GM18909 (cell line): Measurements from ENCODE around the gene HASPIN.

Experiments used
- ATAC-seq: cut with Tn5 transposase; IDR thresholded peaks from one replicate; pipeline ENCODE4 v1.9.1; 2021; ENCODE audit warnings: mild to moderate bottlenecking; ENCODE audit not compliant: unreplicated experiment, poor library complexity

The HASPIN gene

DNA sequence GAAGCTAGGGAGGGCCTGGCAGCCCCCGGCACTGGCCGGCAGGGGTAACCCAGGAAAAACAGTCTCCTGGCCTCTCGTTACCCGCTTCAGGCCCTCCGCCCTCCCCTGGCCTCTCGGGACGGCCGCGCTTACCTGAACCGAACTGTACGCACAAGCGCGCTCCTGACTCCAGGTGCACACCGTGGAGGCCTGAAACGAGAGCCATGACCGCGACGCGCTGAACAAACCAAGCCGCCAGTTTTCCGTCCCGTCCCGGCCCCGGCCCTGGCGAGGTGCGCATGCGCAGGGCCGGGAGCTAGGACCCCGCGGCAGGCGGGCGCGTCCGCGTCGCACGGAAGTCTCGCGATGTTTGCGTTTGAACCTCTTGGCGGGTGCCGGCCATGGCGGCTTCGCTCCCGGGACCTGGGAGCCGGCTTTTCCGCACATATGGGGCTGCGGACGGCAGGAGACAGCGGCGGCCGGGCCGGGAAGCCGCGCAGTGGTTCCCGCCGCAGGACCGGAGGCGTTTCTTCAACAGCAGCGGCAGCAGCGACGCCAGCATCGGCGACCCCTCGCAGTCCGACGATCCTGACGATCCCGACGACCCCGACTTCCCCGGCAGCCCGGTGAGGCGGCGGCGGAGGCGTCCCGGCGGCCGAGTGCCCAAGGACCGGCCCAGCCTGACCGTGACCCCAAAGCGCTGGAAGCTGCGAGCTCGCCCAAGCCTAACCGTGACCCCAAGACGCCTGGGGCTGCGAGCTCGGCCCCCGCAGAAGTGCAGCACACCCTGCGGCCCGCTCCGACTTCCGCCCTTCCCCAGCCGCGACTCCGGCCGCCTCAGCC is at the start of gene HASPIN:
HASPIN (plus strand) TSS at position 348 of the 822 bp plus-strand sequence; CDS start at position 381, 33 bp downstream.
- peak; percentile 89 for ATAC-seq

DNA sequence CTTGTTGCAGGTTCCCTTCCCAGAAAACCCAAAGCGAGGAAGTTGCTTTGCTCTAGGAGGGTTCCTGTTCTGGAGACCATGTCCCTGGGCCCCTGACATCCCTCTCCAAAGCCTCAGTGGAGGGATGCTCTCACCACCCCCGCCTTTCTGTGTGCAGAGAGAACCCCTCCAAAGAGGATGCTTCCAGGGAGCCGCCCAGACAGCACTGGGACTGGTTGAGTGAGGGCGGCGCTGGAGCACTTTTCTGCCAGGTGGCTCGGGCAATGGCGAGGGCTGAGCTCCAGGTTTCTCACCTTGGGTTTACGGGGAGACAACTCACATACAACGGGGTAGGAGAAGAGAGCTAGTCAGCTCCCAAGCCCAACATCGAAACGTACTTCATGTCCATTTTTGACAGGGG is 47.8 kb upstream of the HASPIN start:
- no peak for ATAC-seq

DNA sequence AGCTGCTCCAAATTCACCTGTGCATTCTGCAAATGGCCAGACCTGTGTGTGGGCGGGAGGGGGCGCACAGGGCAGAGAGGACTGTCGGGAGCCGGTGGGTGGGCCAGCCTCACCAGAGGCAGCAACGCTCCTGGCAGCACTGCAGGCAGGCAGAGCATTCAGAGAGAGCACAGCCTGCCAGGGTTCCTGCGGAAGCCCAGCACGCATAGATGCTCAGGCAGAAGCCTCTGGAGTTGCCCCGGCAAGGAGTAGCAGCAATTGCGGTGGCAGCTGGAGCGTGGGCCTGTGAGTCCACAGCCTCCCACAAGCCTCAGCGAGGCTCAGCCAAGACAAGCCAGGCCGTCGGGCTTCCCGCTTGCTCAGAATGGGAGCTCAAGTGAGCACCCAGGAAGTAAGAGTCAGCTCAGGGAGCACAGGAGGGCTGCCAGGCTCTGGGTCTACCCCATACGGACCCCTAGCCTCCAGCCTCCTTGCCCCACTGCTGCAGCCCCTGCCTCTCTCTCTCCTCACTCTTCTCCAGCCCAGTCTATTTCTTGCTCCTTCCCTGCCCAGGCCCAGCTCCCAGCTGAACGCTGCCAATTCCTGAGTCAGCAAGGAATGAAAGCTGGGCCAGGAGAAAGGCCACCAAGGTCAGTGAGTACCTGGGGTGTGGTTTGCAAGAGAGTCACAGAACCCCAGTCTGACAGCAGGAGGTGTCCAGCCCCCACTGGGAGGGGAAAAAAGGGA is 45.4 kb upstream of the HASPIN start:
- no peak for ATAC-seq

DNA sequence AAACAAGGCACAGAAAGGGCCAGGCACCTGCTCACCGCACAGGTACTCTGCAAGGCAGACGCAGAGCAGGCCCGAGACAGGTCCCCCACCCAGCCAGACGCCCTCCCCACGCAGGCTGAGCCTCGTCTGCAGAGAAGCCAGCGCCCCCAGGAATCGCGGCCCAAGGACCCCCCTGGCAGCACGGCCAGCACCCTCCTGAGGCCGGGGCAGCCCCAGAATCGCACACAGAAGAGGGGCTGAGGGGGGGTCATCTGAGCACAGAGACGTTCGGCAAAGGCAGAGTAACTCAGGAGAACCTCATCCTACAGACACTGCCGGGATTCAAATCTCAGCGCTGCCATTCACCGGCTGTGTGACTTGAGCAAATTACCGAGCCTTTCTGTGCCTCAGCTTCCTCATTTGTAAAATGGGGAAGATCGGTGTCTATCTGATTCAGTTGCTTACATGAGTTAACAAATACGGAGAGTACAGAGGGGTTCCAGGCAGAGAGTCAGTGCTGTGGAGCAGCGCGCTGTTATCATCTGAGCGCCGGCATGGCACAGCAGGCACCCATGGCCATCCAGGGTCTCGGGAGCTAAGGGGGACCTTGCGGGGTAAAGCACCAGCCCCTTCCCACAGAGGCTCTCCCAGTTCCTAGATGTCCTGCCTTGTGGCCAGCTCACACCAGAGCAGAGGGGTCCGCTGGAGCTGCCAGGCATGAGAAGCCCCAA is 44.7 kb upstream of the HASPIN start:
- no peak for ATAC-seq

DNA sequence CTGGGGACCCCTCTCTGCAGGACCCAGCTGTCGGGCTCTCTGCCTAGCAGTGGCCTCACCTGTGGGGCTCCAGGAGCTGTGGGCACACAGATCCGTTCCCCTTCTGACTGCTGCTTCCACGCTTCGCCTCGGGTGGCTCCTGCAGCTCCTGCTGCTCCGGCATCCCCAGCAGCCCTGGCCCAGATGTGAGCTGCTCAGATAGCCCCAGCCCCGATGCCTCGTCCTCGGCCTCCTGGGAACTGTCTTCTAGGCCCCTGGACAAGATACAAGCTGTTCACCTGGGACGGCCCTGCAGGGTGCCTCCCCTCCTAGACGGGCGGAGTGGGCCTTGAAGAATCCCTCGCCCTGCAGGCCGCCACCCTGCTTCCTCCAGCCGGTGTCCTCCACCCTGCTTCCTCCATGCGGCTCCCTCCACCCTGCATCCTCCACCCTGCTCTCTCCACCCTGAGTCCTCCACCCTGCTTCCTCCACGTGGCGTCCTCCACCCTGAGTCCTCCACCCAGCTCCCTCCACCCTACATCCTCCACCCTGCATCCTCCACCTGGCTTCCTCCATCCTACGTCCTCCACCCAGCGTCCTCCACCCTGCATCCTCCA is 44.1 kb upstream of the HASPIN start:
- ATAC-seq: no peak

DNA sequence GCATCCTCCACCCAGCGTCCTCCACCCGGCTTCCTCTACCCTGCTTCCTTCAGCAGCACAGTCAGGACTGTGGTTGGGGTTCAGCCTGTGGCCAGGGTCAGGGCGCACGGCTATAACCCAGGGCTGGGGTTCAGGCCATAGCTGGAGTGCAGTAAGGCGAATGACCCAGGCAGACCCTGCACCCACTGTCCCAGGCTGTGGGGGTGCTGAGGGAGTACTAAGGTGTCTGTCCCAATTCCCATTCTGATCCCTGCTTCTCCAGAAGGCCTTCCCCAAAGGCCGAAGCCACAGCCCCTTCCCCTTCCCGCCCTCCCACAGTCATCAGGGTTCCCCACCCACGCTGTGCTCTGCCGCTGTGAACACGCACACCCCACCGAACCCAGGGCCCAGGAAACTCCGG is 42.6 kb upstream of the HASPIN start:
- ATAC-seq: no peak

DNA sequence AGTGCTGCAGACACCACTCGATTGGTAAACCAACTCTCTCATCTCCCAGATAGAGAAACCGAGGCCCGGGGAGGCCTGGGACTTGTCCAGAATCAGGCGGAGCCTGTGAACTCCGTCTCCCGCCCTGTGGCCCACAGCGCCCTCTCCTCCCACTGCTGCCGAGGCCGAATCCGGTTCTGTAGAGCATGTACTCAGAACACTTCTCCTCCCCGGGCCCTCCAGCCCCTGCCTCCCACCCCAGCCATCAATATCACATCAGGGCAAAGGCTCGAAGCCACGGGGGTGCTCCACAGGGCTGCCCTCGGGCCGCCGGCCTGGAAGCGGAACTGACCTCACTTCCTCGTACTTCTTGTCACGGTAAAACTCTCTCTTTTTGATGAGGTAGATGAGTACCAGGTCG is 42.1 kb upstream of the HASPIN start:
- ATAC-seq: no peak

DNA sequence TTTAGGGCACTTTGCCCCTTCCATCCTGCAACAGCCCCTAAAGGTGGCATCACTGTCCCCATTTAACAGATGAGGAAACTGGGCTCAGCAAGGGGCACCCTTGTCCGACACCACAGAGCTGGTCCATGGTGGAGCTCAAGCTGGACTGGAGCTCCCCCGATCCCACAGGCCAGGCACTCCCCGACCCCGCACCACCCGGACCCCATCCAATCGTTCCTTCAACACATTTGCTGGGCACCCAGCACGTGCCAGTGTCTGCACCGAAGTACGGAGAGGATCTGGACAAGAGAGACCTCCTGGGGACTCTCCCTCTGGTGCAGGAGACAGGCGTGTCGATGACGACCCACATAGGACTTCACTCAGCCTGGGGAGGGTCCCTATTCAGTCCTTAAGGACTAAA is 41.7 kb upstream of the HASPIN start:
- ATAC-seq: no peak

DNA sequence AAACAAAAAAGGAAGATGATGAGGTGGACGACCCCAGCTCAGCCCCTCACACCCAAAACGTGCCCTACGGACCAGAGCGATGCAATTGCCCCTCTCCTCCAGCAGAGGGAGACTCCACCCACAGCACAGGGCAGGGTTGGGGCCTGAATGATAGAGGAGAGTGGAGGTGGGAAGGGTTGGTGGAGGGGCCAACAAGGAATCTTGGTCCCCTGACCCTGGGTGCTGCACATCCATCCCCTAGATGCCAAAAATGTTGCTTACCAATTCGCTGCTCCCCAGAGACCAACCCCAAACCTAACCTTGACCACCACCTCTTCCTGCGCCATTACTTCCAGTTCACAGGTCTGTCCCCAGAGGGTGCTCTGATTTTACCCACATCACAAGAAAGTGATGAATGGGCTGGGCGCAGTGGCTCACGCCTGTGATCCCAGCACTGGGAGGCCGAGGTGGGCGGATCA is 40.6 kb upstream of the HASPIN start:
- peak; percentile 54 for ATAC-seq

DNA sequence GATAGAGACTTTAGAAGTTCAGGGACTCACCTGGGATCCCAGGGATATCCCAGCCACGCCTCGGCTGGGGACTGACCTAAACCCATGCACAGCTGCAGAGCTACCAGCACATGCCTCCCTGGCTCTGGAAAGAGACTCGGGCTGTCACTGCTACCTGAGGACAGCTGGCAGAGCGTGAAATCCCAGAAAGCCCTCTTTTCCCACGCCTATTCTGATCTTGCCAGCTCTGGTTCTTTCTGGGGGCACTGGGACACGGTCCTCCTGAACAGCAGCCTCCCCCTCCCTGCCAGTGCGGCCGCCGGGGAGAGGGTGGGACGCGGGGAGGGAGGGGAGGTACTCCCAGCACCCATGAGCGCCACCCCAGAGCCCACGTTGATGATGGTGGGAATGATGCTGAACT is 38.5 kb upstream of the HASPIN start:
- no peak for ATAC-seq

DNA sequence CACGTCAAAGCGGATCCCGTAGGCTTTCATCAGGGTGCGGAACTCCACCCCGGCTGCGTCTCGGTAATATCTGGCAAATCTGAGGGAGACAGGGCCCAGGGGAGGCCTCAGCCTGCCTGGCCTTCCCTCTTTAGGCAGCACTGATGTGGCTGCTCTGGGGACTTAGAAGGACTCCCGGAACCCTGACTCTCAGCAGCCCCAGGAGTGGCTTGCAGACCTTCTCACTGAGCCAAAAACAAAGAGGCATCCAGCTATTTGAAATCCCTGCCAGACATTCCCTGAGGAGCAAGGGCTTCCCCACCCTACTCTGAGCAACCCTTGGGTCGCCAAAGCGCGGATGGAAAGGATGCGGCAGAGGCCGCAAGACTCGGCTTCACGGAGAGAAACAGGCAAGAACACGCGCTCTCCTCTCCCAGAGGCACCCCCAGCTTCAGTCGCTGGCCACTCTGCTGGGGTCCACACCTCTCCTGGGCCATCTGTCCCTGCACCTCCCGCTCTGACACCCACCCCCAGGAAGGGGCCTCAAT is 35.6 kb upstream of the HASPIN start:
- no peak for ATAC-seq

DNA sequence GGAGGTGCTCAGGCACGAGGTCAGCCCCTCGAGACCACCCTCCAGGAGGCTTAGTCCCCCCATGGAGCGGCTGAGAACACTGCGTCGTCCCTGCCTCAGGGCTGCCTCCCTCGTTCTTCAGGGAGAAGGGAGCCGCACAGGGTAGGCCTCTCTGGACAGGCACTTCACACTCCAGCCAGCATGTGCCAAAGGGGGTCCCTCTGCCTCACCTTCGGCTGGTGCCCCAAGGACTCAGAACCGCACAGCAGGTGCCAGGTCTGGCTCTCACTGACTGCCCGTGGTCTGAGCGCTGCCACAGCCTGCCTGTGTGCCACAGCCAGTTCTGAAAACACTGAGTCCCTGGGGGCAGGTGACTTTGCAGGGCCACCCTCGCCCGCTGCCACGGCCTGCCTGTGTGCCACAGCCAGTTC is 34.8 kb upstream of the HASPIN start:
- ATAC-seq: no peak

DNA sequence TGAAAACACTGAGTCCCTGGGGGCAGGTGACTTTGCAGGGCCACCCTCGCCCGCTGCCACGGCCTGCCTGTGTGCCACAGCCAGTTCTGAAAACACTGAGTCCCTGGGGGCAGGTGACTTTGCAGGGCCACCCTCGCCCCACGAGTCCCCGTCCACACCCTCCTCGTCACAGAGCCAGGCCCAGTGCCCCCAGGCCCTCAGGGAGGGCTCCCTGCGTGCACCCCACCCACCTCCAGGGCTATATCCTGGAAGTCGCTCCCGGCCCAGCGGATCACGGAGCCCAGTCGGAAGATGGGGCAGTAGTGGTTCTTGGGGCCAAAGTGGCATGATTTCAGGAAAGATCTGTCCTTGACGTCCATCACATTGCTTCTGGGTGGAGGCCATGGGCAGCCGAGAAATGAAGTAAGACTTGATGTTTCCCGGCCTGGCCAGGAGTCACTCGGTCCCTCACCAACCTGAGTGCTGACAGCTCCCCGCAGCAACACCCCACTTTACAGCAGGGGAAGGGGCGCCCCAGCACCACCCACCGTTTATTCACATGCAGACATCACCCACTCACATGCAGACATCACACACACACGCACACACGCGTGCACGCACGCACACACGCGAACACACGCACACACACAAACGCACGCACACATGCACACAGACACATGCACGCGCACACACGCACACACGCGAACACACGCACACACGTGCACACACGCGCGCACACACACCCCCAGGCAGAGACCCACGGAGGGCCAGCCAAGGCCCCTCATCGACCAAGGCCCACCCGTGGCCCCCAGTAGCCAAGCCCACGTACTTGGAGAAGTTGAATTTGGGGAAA is 34.2 kb upstream of the HASPIN start:
- no peak for ATAC-seq

DNA sequence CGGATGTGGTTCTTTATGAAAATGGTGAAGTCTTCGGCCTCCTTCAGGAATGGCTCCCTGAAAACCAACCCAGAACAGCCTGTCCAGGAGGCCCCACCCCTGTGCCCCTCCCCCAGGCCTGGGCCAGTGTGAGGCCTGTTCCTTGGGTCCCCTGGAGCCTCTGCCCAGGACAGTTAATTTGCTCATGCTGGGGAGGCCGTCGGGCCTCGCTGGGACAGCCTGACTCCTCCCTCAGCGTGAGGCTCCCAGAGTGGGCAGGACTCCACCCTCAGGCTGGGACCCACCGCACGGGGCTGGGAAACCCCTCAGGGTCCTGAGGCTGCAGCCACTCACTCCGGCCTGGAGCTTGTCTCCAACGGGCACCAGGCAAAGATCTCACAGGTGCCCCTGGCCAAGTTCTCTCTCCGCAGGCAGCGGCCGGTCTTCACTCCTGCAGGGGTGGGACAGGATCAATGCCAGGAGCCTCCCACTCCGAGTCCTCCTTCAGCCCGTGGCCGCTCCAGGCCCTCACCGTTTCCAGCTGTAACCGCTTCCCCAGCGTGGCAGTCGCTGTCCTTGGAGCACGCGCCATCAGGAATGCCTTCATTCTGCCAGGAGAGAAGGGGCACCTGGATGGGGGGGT is 33.5 kb upstream of the HASPIN start:
- ATAC-seq: no peak

DNA sequence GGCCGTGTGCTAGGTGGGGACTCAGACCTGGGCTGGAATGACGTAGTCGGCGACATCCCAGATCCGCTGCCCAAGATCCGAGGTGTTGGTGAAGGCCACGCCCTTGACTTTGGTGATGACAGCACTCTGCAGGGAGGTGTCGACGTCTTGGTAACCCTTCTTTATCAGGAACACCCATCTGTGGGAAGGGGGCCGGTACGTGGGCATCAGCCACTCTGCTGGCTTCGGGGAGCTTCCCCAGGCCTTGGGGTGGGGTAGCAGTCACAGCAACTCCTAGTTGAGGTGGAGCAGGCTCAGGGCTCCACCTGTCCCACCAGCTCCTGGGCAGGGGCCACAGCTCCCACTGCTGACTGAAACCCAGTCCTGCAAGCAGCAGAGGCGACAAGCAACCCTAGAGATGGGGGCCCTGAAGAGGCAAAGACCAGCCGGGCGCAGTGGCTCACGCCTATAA is 32.1 kb upstream of the HASPIN start:
- no peak for ATAC-seq

DNA sequence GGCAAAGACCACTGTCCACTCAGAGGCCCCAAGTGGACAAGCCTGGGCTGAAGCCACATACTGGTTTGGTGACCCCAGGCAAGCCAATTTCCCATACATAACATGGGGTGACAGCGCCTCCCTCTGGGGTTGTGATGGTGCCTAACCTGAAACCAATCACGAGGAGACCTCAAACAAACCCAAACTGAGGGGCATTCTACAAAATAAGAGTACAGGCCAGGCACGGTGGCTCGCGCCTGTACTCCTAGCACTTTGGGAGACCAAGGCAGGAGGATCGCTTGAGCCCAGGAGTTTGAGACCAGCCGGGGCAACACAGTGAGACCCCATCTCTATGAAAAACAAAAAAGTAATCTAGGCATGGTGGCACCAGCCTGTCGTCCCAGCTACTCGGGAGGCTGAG is 31.4 kb upstream of the HASPIN start:
- ATAC-seq: no peak

DNA sequence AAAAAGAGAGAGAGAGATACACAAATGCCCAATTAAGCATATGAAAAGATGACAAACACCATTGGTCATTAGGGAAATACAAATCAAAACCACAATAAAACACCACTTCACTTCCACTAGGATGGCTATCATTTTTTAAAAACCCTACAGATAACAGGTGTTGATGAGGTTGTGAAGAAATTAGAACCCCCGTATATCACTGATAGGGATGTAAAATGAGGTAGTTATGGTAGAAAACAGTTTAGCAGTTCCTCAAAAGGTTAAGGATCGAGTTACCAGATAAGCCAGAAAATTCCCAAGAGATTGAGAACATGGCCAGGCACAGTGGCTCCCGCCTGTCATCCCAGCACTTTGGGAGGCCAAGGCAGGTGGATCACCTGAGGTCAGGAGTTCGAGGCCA is 30.6 kb upstream of the HASPIN start:
- no peak for ATAC-seq

DNA sequence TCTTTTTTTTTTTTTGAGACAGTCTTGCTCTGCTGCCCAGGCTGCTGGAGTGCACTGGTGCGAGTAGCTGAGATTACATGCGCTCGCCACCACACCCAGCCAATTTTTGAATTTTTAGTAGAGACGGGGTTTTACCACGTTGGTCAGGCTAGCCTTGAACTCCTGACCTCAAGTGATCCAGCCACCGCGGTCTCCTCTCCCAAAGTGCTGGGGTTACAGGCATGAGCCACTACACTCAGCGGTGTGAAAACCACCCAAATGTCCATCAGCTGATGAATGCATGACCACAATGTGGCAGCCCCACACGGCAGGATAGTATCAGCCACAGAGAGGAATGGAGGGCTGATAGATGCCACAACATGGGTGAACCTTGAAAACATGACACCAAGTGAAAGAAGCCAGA is 29.9 kb upstream of the HASPIN start:
- ATAC-seq: peak; percentile 47

DNA sequence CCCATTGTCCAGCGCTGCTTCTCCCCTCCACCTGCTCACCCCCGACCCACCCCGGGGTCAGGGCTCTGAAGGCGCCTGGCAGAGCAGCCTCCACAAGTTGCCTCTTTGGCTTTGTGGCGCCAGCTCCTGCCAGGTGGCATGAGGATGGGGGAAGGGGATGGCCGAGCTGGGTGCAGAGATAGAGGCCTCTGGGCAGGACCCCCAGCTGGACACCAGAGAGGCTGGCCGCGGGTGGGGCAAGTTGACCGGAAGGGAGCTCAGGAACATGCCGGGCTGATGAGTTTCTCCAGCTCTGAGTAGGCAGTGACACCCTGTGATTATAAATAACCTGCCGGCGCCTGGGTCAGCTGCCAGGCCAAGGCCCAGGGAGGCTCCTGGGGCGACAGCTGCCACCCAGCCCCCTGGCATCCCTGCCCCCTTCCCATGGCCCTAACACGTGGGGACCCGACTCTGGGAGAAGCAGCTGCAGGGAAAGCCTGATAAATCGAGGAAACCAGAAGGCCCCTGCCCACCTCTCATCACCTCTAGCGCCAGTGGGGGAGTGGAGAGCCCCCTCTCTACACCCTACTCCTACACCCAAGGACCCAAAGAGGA is 28.5 kb upstream of the HASPIN start:
- no peak for ATAC-seq
